Measurements from ENCODE around the gene NPAS1.
A peak's percentile ranks its signal among the peaks of the same experiment; 100 is the strongest.

NPAS1 gene

DNA sequence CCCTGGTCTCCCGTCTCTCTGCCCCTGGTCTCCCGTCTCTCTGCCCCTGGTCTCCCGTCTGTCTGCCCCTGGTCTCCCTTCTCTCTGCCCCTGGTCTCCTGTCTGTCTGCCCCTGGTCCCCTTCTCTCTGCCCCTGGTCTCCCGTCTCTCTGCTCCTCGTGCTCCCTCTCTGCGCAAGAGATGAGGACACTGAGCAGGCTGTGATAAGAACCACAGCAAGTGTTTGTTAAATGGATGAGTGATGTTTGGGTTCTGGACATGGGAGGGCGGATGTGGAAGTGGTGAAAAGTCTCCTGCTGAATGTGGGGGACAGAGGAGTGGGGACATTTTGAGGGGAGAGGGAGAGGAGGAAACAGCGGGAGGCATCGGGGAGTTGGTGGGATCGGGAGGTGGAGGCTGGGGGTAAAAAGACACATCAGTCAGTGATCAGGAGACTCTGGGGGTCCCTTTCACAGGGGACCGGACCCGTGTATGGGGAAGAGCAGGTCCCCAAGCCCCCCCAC, 8.0 kb downstream of the NPAS1 start:
- TF ChIP-seq, protein P1, sequence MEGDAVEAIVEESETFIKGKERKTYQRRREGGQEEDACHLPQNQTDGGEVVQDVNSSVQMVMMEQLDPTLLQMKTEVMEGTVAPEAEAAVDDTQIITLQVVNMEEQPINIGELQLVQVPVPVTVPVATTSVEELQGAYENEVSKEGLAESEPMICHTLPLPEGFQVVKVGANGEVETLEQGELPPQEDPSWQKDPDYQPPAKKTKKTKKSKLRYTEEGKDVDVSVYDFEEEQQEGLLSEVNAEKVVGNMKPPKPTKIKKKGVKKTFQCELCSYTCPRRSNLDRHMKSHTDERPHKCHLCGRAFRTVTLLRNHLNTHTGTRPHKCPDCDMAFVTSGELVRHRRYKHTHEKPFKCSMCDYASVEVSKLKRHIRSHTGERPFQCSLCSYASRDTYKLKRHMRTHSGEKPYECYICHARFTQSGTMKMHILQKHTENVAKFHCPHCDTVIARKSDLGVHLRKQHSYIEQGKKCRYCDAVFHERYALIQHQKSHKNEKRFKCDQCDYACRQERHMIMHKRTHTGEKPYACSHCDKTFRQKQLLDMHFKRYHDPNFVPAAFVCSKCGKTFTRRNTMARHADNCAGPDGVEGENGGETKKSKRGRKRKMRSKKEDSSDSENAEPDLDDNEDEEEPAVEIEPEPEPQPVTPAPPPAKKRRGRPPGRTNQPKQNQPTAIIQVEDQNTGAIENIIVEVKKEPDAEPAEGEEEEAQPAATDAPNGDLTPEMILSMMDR (conservative IDR thresholded peaks at IDR 0.05; ENCODE audit: low read length): no peak
- no peak overlapping the region for H3K4me3 ChIP-seq (ENCODE audit: low read length)
- DNase-seq (ENCODE audit: low read depth): no peak

DNA sequence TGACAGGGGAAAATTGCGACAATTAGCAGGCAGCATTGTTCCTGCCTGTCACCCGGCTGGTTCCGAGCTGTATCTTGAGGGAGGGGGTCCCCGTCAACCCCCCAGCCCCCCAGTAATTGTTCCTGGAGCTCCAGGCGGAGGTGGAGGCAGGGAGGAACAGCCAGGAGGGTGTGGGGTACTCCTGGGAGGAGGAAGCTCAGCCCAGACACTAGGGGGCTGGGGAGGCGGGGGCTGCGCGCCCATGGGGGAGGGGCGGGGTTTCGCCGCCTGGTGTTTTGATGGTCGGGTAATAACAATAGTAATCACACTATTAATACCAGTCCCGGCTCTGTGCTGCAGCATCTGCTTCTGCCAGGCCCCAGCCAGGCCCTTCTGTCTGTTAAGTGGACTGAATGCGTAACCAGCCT, 8.6 kb downstream of the NPAS1 start:
- H3K4me3 ChIP-seq (ENCODE audit: low read length): no peak overlapping the region
- TF ChIP-seq, protein P1 (conservative IDR thresholded peaks at IDR 0.05; ENCODE audit: low read length): no peak
- no peak for DNase-seq (ENCODE audit: low read depth)

DNA sequence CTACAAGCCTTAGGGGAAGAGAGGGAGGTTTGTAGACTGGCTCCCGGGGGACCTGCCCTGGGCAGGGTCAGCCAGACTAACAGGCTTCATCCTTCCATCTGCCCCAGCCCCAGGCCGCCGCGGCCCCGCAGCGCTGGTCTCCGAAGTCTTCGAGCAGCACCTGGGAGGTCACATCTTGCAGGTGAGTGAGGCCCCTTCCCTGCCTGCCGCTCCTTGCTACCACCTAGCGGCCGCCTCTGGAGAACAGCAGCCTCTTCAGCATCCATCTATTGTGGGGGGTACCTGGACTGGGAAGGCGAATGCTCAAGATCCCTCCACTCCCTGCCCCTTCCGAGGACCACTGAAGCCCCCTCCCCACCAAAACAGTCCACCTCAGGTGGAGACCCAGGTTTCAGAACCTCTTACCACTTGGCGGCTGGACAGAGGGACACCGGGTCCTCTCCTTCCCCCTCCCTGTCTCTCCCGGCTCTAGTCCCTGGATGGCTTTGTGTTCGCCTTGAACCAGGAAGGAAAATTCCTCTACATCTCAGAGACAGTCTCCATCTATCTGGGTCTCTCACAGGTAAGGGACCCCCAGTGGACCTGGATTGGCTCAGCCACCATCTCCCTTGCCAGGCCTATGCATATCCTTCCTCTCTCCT, 12.7 kb downstream of the NPAS1 start:
- TF ChIP-seq, protein P1 (conservative IDR thresholded peaks at IDR 0.05; ENCODE audit: low read length): peak; percentile 75
- DNase-seq (ENCODE audit: low read depth): no peak
- no peak overlapping the region for H3K4me3 ChIP-seq (ENCODE audit: low read length)

DNA sequence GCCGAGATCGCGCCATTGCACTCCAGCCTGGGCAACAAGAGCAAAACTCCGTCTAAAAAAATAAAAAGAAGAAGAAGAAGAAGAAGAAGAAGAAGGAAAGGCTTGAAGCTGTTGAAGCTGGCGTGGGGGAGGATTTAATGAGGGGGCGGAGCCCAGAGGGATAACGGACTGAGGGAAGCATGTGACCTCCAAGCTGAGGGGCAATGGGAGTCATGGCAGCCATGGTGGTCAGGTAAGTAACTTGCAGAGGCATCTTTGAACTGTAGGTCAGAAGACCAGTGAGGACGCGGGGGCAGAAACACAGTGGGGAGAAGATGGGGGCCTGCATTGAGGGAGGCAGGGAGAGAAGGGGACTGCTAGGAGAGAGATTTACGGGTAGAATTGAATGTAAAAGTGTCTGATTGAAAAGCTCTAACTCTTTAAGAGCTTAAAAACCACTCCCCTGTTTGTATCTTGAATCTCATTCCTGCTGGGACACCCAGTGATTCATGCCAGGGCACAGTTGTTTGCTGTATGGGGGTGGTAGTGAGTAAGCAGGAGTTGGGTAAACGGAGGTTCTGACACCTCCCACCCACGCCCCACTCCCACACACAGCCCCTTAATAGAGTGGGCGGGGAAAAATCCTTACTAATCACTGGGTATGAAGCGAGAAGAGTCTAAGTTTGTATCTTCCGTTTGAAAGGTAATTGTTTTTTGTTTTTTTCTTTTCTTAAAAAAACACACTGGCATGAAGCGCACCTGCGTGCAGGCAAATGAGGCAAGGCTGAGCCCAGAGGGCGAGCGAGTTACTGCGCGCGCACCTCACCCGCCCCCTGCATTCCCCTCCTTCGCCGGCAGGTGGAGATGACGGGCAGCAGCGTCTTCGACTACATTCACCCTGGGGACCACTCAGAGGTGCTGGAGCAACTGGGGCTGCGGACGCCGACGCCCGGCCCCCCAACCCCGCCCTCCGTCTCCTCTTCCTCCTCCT, 15.8 kb downstream of the NPAS1 start:
- peak; percentile 70 for DNase-seq (ENCODE audit: low read depth)
- TF ChIP-seq, protein P1 (conservative IDR thresholded peaks at IDR 0.05; ENCODE audit: low read length): peak; percentile 81
- peak overlapping the region; percentile 61 for H3K4me3 ChIP-seq (ENCODE audit: low read length)

DNA sequence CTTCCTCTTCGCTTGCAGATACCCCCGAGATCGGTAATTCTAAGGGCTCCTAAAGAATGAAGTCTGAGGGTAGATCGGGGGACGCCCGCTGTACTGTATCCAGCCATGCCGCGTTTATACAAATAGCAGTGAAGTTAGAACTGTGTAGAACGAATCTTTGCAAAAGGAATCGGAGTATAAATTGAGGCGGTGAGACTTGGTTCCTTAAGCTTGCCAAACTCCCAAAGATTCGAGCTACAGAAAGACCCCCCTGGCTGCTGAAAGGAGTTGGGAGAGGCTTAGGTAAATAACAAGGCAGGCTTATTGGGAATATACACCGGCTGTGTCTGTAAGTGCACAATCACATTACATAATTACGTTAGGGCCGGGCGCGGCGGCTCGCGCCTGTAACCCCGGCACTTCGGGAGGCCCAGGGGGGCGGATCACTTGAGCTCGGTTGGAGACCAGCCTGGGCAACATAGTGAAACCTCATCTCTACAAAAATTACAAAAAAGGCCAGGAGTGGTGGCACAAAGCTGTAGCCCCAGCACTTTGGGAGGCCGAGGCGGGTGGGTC, 16.5 kb downstream of the NPAS1 start:
- peak; percentile 16 for DNase-seq (ENCODE audit: low read depth)
- peak overlapping the region; percentile 61 for H3K4me3 ChIP-seq (ENCODE audit: low read length)
- TF ChIP-seq, protein P1 (conservative IDR thresholded peaks at IDR 0.05; ENCODE audit: low read length): no peak

DNA sequence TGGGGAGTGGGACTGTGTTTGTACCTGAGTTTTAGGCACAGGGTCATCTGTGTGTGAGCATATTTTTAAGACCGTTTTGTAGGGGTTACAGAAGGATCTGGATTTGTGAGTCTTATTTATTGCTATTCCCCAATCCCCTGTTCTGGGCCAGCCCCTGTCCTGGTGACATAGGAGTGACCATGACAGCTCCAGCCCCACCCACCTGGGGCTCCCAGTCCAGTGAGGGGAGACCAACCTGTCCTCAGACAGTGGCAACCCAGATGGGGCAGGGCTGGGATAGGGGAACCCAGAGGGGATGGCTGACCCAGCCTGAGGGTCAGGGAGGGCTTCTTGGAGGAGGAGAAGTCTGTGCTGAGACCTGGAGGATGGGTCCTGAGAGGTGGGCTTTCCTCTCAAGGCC, 18.1 kb downstream of the NPAS1 start:
- H3K4me3 ChIP-seq (ENCODE audit: low read length): no peak overlapping the region
- no peak for DNase-seq (ENCODE audit: low read depth)
- TF ChIP-seq, protein P1 (conservative IDR thresholded peaks at IDR 0.05; ENCODE audit: low read length): no peak

Data from AG10803 (cell line).